H9 (cell line): ENCODE data around the gene ST6GALNAC2. TPM values are rescaled to one million over a fixed set of nuclear protein-coding genes. Genes with fewer than 3 reads are reported as not detected.
A peak's percentile ranks its signal among the peaks of the same experiment; 100 is the strongest.

Experiments used
- DNase-seq: peaks from one replicate; pipeline ENCODE4 v3.0.0-alpha.2; 2017
- H2AFZ ChIP-seq: one replicate; pipeline ENCODE4 v1.6.1; 2013; ENCODE audit warnings: mild to moderate bottlenecking, low read length, control low read depth, moderate library complexity
- H2AK5ac ChIP-seq: 2 replicates; pipeline ENCODE4 v1.6.1; 2013; ENCODE audit warnings: low read length, control low read depth, mixed read lengths; ENCODE audit not compliant: insufficient read length
- H2BK120ac ChIP-seq: one replicate; pipeline ENCODE4 v1.6.1; 2013; ENCODE audit warnings: low read depth, mild to moderate bottlenecking, low read length, control low read depth, inconsistent platforms; ENCODE audit not compliant: poor library complexity, severe bottlenecking
- H2BK12ac ChIP-seq: 2 replicates; pipeline ENCODE4 v1.6.1; 2013; ENCODE audit warnings: low read length, control low read depth, mixed read lengths, low read depth; ENCODE audit not compliant: insufficient read length
- H2BK15ac ChIP-seq: 2 replicates; pipeline ENCODE4 v1.6.1; 2013; ENCODE audit warnings: low read depth, low read length, control low read depth
- H2BK20ac ChIP-seq: one replicate; pipeline ENCODE4 v1.6.1; 2013; ENCODE audit warnings: low read depth, mild to moderate bottlenecking, low read length, control low read depth, inconsistent platforms; ENCODE audit not compliant: poor library complexity, severe bottlenecking
- H2BK5ac ChIP-seq: 2 replicates; pipeline ENCODE4 v1.6.1; 2013; ENCODE audit warnings: low read length, control low read depth, mixed read lengths; ENCODE audit not compliant: insufficient read length
- H3K14ac ChIP-seq: 2 replicates; pipeline ENCODE4 v1.6.1; 2013; ENCODE audit warnings: low read length, control low read depth; ENCODE audit not compliant: insufficient read depth
- H3K18ac ChIP-seq: 2 replicates; pipeline ENCODE4 v1.6.1; 2013; ENCODE audit warnings: low read depth, mild to moderate bottlenecking, mixed read lengths, low read length, control low read depth; ENCODE audit not compliant: insufficient read length
- H3K23ac ChIP-seq: 2 replicates; pipeline ENCODE4 v1.6.1; 2013; ENCODE audit warnings: low read length, control low read depth, mixed read lengths, low read depth; ENCODE audit not compliant: insufficient read length
- H3K23me2 ChIP-seq: 2 replicates; pipeline ENCODE4 v1.6.1; 2013; ENCODE audit warnings: low read depth, mild to moderate bottlenecking, mixed read lengths, low read length, control low read depth; ENCODE audit not compliant: insufficient read length, poor library complexity, severe bottlenecking
- H3K27ac ChIP-seq: 2 replicates; pipeline ENCODE4 v1.5.1; 2013; ENCODE audit warnings: low read length, control low read depth, mixed read lengths, low read depth; ENCODE audit not compliant: insufficient read length
- H3K27me3 ChIP-seq: 2 replicates; pipeline ENCODE4 v1.6.1; 2013; ENCODE audit warnings: low read length, control low read depth, inconsistent platforms; ENCODE audit not compliant: insufficient read depth
- H3K4ac ChIP-seq: 2 replicates; pipeline ENCODE4 v1.6.1; 2013; ENCODE audit warnings: low read depth, mild to moderate bottlenecking, control low read depth, inconsistent platforms, low read length, moderate library complexity
- H3K4me1 ChIP-seq: 2 replicates; pipeline ENCODE4 v1.6.1; 2013; ENCODE audit warnings: low read length, control low read depth, inconsistent platforms; ENCODE audit not compliant: insufficient read depth
- H3K4me2 ChIP-seq: 2 replicates; pipeline ENCODE4 v1.6.1; 2013; ENCODE audit warnings: low read length, control low read depth, mixed read lengths; ENCODE audit not compliant: insufficient read length, insufficient read depth
- H3K56ac ChIP-seq: 2 replicates; pipeline ENCODE4 v1.6.1; 2013; ENCODE audit warnings: low read depth, mild to moderate bottlenecking, mixed read lengths, low read length, control low read depth; ENCODE audit not compliant: insufficient read length
- H3K79me1 ChIP-seq: 2 replicates; pipeline ENCODE4 v1.6.1; 2013; ENCODE audit warnings: low read depth, mild to moderate bottlenecking, moderate library complexity, low read length, control low read depth, inconsistent platforms; ENCODE audit not compliant: insufficient read depth, poor library complexity, severe bottlenecking
- H3K79me2 ChIP-seq: 2 replicates; pipeline ENCODE4 v1.6.1; 2013; ENCODE audit warnings: low read length, control low read depth, inconsistent platforms; ENCODE audit not compliant: insufficient read depth
- H3K9ac ChIP-seq: 2 replicates; pipeline ENCODE4 v1.6.1; 2013; ENCODE audit warnings: low read length, control low read depth, mixed read lengths; ENCODE audit not compliant: insufficient read length; ENCODE audit errors: extremely low read depth
- H3K9me3 ChIP-seq: one replicate; pipeline ENCODE4 v1.6.1; 2013; ENCODE audit warnings: low read depth, low read length, inconsistent platforms; ENCODE audit not compliant: control insufficient read depth
- H3T11ph ChIP-seq: one replicate; pipeline ENCODE4 v1.6.1; 2013; ENCODE audit warnings: mild to moderate bottlenecking, low read length, control low read depth, inconsistent platforms
- H4K20me1 ChIP-seq: one replicate; pipeline ENCODE4 v1.6.1; 2013; ENCODE audit not compliant: control insufficient read depth, insufficient read length, insufficient read depth
- H4K5ac ChIP-seq: 2 replicates; pipeline ENCODE4 v1.6.1; 2013; ENCODE audit warnings: low read depth, mild to moderate bottlenecking, mixed read lengths, low read length, control low read depth; ENCODE audit not compliant: insufficient read length
- H4K8ac ChIP-seq: replicated peaks from 2 replicates; pipeline ENCODE4 v1.6.1; 2013; ENCODE audit warnings: low read length, control low read depth, mixed read lengths, low read depth; ENCODE audit not compliant: insufficient read length
- H4K91ac ChIP-seq: 2 replicates; pipeline ENCODE4 v1.6.1; 2013; ENCODE audit warnings: low read depth, mild to moderate bottlenecking, moderate library complexity, mixed read lengths, low read length, control low read depth; ENCODE audit not compliant: insufficient read length
- H3K27ac Mint-ChIP-seq, 3 experiments: 2 replicates in 2 of 3; 3 replicates in 1 of 3; pipeline ENCODE4 v1.8.0; 2020 to 2021; ENCODE audit warnings: mixed read lengths in 3 of 3, mild to moderate bottlenecking in 1 of 3, moderate library complexity in 1 of 3
- H3K27me3 Mint-ChIP-seq: 2 replicates; pipeline ENCODE4 v1.8.0; 2021; ENCODE audit warnings: low read depth, mild to moderate bottlenecking, moderate library complexity, mixed read lengths
- H3K36me3 Mint-ChIP-seq, 3 experiments: 2 replicates in 2 of 3; 3 replicates in 1 of 3; pipeline ENCODE4 v1.8.0; 2020 to 2021; ENCODE audit warnings: low read depth in 3 of 3, mixed read lengths in 3 of 3; ENCODE audit not compliant: insufficient read depth in 1 of 3
- H3K4me1 Mint-ChIP-seq, 2 experiments: 2 replicates each; pipeline ENCODE4 v1.8.0; 2020; ENCODE audit warnings: mixed read lengths in 2 of 2
- H3K4me3 Mint-ChIP-seq, 2 experiments: 2 replicates in 1 of 2; 3 replicates in 1 of 2; pipeline ENCODE4 v1.8.0; 2020 to 2021; ENCODE audit warnings: mild to moderate bottlenecking in 2 of 2, mixed read lengths in 2 of 2, moderate library complexity in 1 of 2
- H3K9me3 Mint-ChIP-seq, 2 experiments: 2 replicates in 1 of 2; 3 replicates in 1 of 2; pipeline ENCODE4 v1.8.0; 2020; ENCODE audit warnings: mild to moderate bottlenecking in 2 of 2, mixed read lengths in 2 of 2, moderate library complexity in 1 of 2
- CTCF ChIP-seq: fragments of 200-600 bp; sonication (generic); conservative IDR thresholded peaks from 3 replicates; pipeline ENCODE4 v1.8.0; 2021; ENCODE audit warnings: antibody characterized with exemption, mild to moderate bottlenecking
- WGBS: extraction: QIAGEN DNeasy Blood & Tissue Kit; methylation state at CpG from one replicate; pipeline ENCODE4 v1.1.7; 2013; ENCODE audit warnings: missing lambda C conversion rate, low lambda C conversion rate, mixed read lengths; ENCODE audit not compliant: insufficient read length; ENCODE audit errors: extremely low coverage; 5-methylcytosine and 5-hydroxymethylcytosine counted together
- total RNA-seq: library from RNA; stranded (reverse); gene quantifications from 2 replicates; pipeline ENCODE4 v1.2.1, GENCODE V29; 2021

ST6GALNAC2 gene
- total RNA-seq, 1 experiment from 2014 or later, result 0.46 TPM

GRCh38 chr17:76631821-76632565 lies 46.3 kb upstream of the ST6GALNAC2 start:
- H4K91ac ChIP-seq, result no peak overlapping the region
- no peak overlapping the region for H3K23ac ChIP-seq
- DNase-seq, result no peak
- no peaks in the 10 kb centered on the region for H3K9me3 Mint-ChIP-seq
- no peak overlapping the region for H3K14ac ChIP-seq
- H2BK120ac ChIP-seq, result no peak overlapping the region
- H3K18ac ChIP-seq, result no peak overlapping the region
- no peak overlapping the region for H4K8ac ChIP-seq
- no peaks in the 10 kb centered on the region for H3K79me2 ChIP-seq
- peak overlapping the region in 1 of 3 experiments; percentile 58; a peak in 2 of 7 replicates for H3K27ac Mint-ChIP-seq
- H2BK15ac ChIP-seq, result no peak overlapping the region
- no peaks in the 10 kb centered on the region; the same call in none of the 2 replicates for H3K27me3 Mint-ChIP-seq
- no peak overlapping the region for H2BK12ac ChIP-seq
- H3K9ac ChIP-seq, result no peak overlapping the region
- H2BK5ac ChIP-seq, result no peak overlapping the region
- no peak overlapping the region for H4K5ac ChIP-seq
- H3K36me3 Mint-ChIP-seq, result no peaks in the 10 kb centered on the region
- H3K23me2 ChIP-seq, result no peaks in the 10 kb centered on the region
- no peak overlapping the region for H2AFZ ChIP-seq
- no peak overlapping the region for H3K4me2 ChIP-seq
- no peak for TF ChIP-seq CTCF
- H3K4ac ChIP-seq, result no peak overlapping the region
- no peak overlapping the region for H2BK20ac ChIP-seq
- no peaks in the 10 kb centered on the region for H4K20me1 ChIP-seq
- peaks cover 27 to 32% of the 10 kb centered on the region in 2 experiments for H3K4me1 Mint-ChIP-seq
- no peaks in the 10 kb centered on the region for H3K9me3 ChIP-seq
- no peak overlapping the region for H3K27ac ChIP-seq
- no peak overlapping the region for H3T11ph ChIP-seq
- H3K4me1 ChIP-seq, result peaks cover 2% of the 10 kb centered on the region; the same call in 1 of the 2 replicates
- H3K27me3 ChIP-seq, result no peaks in the 10 kb centered on the region
- H3K79me1 ChIP-seq, result no peaks in the 10 kb centered on the region
- H2AK5ac ChIP-seq, result no peak overlapping the region
- no peak overlapping the region for H3K4me3 Mint-ChIP-seq
- no peak overlapping the region for H3K56ac ChIP-seq
- WGBS, result no CpG with 5 or more reads among the region's 10 CpGs
